MM.1S (cell line): ENCODE results near the gene MBOAT7.

Source experiments
- EZH2 ChIP-seq: fragments of 300-600 bp; sonication (generic); optimal IDR thresholded peaks from 2 replicates; pipeline ENCODE3; 2017; ENCODE audit warnings: low read depth, mild to moderate bottlenecking, antibody characterized with exemption, low read length, mixed read lengths
- EZH2phosphoT487 ChIP-seq: fragments of 300-600 bp; sonication (generic); IDR thresholded peaks from 2 replicates; pipeline ENCODE4 v1.6.1; 2018; ENCODE audit warnings: antibody characterized with exemption, low read length
- TF ChIP-seq, protein P1 (sequence below): fragments of 300-600 bp; sonication (generic); IDR thresholded peaks from 2 replicates; pipeline ENCODE4 v1.5.1; 2016; ENCODE audit warnings: antibody characterized with exemption, low read length, mixed read lengths

GRCh38 chr19:54186934-54187381 lies 2.4 kb downstream of the MBOAT7 start:
- TF ChIP-seq, protein P1, sequence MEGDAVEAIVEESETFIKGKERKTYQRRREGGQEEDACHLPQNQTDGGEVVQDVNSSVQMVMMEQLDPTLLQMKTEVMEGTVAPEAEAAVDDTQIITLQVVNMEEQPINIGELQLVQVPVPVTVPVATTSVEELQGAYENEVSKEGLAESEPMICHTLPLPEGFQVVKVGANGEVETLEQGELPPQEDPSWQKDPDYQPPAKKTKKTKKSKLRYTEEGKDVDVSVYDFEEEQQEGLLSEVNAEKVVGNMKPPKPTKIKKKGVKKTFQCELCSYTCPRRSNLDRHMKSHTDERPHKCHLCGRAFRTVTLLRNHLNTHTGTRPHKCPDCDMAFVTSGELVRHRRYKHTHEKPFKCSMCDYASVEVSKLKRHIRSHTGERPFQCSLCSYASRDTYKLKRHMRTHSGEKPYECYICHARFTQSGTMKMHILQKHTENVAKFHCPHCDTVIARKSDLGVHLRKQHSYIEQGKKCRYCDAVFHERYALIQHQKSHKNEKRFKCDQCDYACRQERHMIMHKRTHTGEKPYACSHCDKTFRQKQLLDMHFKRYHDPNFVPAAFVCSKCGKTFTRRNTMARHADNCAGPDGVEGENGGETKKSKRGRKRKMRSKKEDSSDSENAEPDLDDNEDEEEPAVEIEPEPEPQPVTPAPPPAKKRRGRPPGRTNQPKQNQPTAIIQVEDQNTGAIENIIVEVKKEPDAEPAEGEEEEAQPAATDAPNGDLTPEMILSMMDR: no peak
- TF ChIP-seq EZH2 (no peak), EZH2phosphoT487 (no peak)
